NCI-H2107 treated with DMSO at 0.1 percent for 48 hours (cell line): ENCODE results near the gene RTP2.
A peak's percentile ranks its signal among the peaks of the same experiment; 100 is the strongest.

Experiments
- DNase-seq: peaks from one replicate; lab custom pipeline; 2025; ENCODE audit not compliant: unreplicated experiment; lab: John Stamatoyannopoulos, UW

The RTP2 gene

GRCh38 chr3:187702507-187703033 lies at the start of gene RTP2:
RTP2 (minus strand) TSS chr3:187702557; CDS start chr3:187702128, 429 bp downstream.
- DNase-seq = no peak

GRCh38 chr3:187750513-187751123 lies 48.3 kb upstream of the RTP2 start:
- peak; percentile 94 for DNase-seq

- DNase-seq = peak; percentile 97
These were observed 47.7 kb upstream of the RTP2 start for GRCh38 chr3:187750006-187750512.

GRCh38 chr3:187748050-187748481 lies 45.7 kb upstream of the RTP2 start:
- peak; percentile 89 for DNase-seq

- DNase-seq = no peak
These were observed 45.1 kb upstream of the RTP2 start for GRCh38 chr3:187747506-187747905.

- peak; percentile 60 for DNase-seq
These were observed 44.3 kb upstream of the RTP2 start for GRCh38 chr3:187746442-187747281.

GRCh38 chr3:187746059-187746441 lies 43.7 kb upstream of the RTP2 start:
- DNase-seq = peak; percentile 61

GRCh38 chr3:187745201-187746058 lies 43.1 kb upstream of the RTP2 start, which contains the start of gene BCL6:
BCL6 (minus strand) TSS chr3:187745468; CDS start chr3:187733693, 11,775 bp downstream.
- peak; percentile 99 for DNase-seq

GRCh38 chr3:187744169-187745151 lies 42.1 kb upstream of the RTP2 start:
- peak; percentile 69 for DNase-seq

- peak; percentile 69 for DNase-seq
These were observed 41.1 kb upstream of the RTP2 start for GRCh38 chr3:187743195-187744141.

GRCh38 chr3:187742351-187743171 lies 40.2 kb upstream of the RTP2 start:
- DNase-seq = no peak

- DNase-seq = peak; percentile 90
These were observed 39.3 kb upstream of the RTP2 start for GRCh38 chr3:187741403-187742350.

GRCh38 chr3:187740421-187741399 lies 38.4 kb upstream of the RTP2 start:
- DNase-seq = peak; percentile 72

- peak; percentile 27 for DNase-seq
These were observed 37.4 kb upstream of the RTP2 start for GRCh38 chr3:187739561-187740332.
